ACC112 (cell line): ENCODE results near the gene HTR1D.
"Not testable (repeated sequence)": the region's sequence is repeated elsewhere in the genome, so short reads cannot be mapped to it uniquely, and the experiment has no call there.

ENCODE experiments used
- H2AFZ ChIP-seq: fragments of 200-600 bp; sonication (generic); one replicate; pipeline ENCODE4 v1.6.0; 2017; ENCODE audit warnings: antibody characterized with exemption, low read length; ENCODE audit not compliant: unreplicated experiment
- H3K27ac ChIP-seq: fragments of 200-600 bp; sonication (generic); 2 replicates; pipeline ENCODE4 v1.5.1; 2014; ENCODE audit warnings: low read depth, mild to moderate bottlenecking, antibody characterized with exemption, low read length, moderate library complexity
- H3K27me3 ChIP-seq: fragments of 200-600 bp; sonication (generic); 2 replicates; pipeline ENCODE4 v1.6.1; 2014; ENCODE audit warnings: mild to moderate bottlenecking, antibody characterized with exemption, low read length, moderate library complexity, mixed read lengths; ENCODE audit not compliant: insufficient read depth
- H3K36me3 ChIP-seq: fragments of 200-600 bp; sonication (generic); 2 replicates; pipeline ENCODE4 v1.6.1; 2016; ENCODE audit warnings: mild to moderate bottlenecking, antibody characterized with exemption, low read length, moderate library complexity, mixed read lengths; ENCODE audit not compliant: insufficient read depth
- H3K4me1 ChIP-seq: fragments of 200-600 bp; sonication (generic); one replicate; pipeline ENCODE4 v1.6.1; 2016; ENCODE audit warnings: low read length, mixed read lengths; ENCODE audit not compliant: insufficient read depth, unreplicated experiment, control insufficient read depth
- H3K4me3 ChIP-seq: fragments of 200-600 bp; sonication (generic); 2 replicates; pipeline ENCODE4 v1.5.1; 2014; ENCODE audit warnings: mild to moderate bottlenecking, low read depth, low read length
- H3K79me2 ChIP-seq: fragments of 200-600 bp; sonication (generic); one replicate; pipeline ENCODE4 v1.6.0; 2016; ENCODE audit warnings: low read length; ENCODE audit not compliant: control insufficient read depth, unreplicated experiment, insufficient read depth

The HTR1D gene

DNA sequence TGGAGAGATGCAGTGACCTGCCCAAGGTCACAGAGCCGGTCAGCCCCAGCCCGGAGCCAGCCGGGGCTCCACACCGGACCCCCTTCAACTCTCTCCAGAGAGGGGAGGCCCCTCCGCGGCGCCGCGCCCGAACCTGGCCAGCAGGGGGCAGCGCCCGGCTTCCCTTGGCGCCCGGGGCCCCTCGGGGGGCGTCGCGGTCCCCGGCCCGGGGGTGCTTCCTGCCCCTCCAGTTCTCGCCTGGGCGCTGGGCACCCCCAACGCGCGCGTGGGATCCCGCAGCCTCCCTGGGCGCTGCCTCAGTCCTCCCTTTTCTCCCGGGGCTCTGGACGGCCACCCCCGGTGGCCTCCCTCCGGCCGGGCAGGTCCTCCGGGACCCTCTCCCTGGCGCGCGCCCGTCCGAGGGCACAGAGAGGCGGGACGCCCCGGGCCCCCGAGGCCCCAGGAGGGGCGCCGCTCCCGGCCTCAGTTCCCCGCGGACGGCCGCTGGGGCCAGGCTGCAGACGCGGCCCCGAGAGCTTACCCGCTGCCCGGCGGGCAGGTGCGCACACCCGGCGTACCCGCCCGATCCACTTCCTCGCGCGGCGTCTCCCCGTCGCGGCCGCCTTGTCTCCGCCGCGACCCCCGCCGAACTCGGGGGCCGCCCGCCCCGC lies 406 bp downstream of the HTR1D start:
- Histone ChIP-seq H3K36me3 (no peaks in the 10 kb centered on the region), H3K4me3 (peak overlapping the region; percentile 65), H3K27ac (no peak overlapping the region)

DNA sequence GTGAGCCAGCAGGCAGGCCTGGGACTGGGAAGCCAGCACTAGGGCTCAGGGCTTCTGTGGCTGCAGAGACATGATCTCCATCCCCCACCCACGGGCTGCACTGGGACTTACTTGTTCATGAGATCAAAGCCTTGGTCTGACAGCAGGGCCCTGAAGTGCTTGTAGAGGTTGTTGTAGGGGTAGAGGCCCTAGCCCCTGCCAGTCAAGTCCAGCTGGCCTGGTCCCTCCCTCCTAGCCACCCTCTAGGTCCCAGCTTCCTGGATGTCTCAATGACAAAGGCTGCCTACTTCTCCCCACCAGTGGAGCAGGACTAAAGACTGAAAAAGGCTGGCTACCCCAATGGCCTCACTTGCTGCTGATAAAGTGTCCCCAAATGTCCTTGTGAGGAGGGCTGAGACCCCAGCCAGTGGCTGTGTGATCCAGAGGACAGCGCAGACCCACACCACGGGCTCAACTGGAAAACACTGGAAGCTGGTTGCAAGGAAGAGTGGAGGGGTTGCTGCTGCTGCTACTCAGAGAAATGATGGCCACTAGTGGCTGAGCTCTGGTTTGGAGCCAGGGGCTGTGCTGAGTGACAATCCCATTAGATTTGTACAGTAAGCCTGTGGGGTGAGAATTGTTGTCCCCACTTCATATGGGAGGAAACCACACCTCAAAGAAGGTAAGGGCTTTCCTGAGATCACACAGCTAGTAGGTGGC lies 1.4 kb downstream of the HTR1D start:
- no peaks in the 10 kb centered on the region for H3K4me1 ChIP-seq
- H3K79me2 ChIP-seq, result no peaks in the 10 kb centered on the region
- H3K36me3 ChIP-seq, result no peaks in the 10 kb centered on the region
- H3K27ac ChIP-seq, result no peak overlapping the region
- no peak overlapping the region for H2AFZ ChIP-seq
- no peak overlapping the region for H3K4me3 ChIP-seq
- H3K27me3 ChIP-seq, result peaks cover 22% of the 10 kb centered on the region

More for the DNA sequence above, 406 bp downstream of the HTR1D start:
- H2AFZ ChIP-seq, result no peak overlapping the region
- no peaks in the 10 kb centered on the region for H3K4me1 ChIP-seq
- peaks cover 22% of the 10 kb centered on the region for H3K27me3 ChIP-seq
- H3K79me2 ChIP-seq, result no peaks in the 10 kb centered on the region

DNA sequence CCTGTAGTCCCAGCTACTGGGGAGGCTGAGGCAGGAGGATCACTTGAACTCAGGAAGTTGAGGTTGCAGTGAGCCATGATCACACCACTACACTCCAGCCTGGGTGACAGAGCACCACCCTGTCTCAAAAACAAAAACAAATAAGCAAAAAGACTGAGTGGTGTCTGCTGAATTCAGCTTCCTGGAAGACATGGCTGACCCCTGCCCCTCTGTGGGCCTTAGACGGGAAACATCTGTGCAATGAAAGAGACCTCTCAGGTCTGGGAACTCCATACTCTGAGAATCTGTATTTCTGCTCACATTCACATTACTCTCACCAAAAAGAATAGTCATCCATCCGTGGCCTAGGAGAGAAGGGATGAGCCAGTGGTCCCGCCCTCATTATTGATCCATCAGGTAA lies 2.0 kb downstream of the HTR1D start:
- Histone ChIP-seq H3K36me3 (no peaks in the 10 kb centered on the region), H3K4me3 (no peak overlapping the region), H3K4me1 (no peaks in the 10 kb centered on the region), H2AFZ (no peak overlapping the region), H3K79me2 (no peaks in the 10 kb centered on the region), H3K27me3 (peaks cover 22% of the 10 kb centered on the region), H3K27ac (no peak overlapping the region)

DNA sequence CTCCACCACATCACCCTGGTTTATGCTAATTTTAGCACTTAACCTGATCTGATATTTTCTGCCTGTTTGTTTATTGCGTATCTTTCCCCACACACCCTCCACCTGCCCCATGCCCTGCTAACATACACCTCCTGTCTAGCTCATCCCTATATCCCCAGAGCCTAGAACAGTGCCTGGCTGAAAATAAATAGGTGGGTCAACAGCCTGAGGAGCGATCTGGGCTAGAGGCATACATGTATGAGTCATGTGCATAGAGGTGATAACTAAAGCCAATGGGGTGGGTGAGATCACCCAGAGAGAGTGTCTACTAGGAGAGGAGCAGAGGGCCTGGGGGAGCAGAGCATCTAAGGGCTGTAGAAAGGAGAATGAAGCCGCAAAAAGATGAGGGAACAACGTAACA lies 2.7 kb downstream of the HTR1D start:
- Histone ChIP-seq H2AFZ (no peak overlapping the region), H3K36me3 (no peaks in the 10 kb centered on the region), H3K4me1 (no peaks in the 10 kb centered on the region), H3K4me3 (no peak overlapping the region), H3K27me3 (peaks cover 22% of the 10 kb centered on the region), H3K79me2 (no peaks in the 10 kb centered on the region), H3K27ac (no peak overlapping the region)

DNA sequence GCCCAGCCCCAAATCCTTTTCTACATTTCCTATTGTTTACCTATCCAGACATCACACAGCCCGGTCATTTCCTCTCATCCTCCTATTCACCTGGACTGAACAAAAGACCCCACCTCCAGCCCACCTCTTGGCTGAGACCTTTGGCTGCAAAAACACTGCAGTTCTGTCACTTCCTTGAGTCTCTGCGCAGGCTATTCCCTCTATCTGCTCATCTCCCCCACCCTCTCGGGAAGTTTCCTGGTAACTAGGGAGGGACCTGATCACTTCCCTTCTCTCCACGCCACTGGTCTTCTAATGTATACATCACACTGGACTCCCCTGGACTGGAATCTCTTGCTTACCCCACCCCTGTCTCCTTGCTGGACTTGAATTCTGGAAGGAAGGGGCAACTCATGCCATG lies 5.3 kb downstream of the HTR1D start:
- H3K79me2 ChIP-seq, result no peaks in the 10 kb centered on the region
- H3K4me3 ChIP-seq, result no peak overlapping the region
- no peak overlapping the region for H3K27ac ChIP-seq
- no peaks in the 10 kb centered on the region for H3K36me3 ChIP-seq
- H3K27me3 ChIP-seq, result peaks cover 12% of the 10 kb centered on the region
- no peak overlapping the region for H2AFZ ChIP-seq
- no peaks in the 10 kb centered on the region for H3K4me1 ChIP-seq

DNA sequence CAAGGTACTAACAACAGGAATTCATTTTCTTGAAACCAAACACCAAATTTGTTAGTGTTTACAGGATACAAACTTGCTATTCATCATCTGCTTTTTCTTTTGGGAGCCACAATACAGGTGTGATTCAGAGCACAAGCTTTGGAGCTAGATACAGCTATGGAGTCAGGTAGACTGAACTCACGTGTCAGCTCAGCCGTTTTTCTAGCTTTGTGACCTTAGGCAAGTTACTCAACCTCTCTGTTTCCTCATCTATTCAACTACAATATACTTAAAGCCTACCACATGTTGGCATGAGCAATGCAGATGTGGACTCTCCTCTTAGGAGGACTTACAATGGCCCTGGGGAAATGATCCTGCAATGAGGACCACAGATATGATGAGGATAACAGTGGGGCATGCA lies 6.3 kb downstream of the HTR1D start:
- Histone ChIP-seq H3K27ac (no peak overlapping the region), H2AFZ (no peak overlapping the region), H3K36me3 (no peaks in the 10 kb centered on the region), H3K27me3 (peaks cover 2% of the 10 kb centered on the region; the same call in 1 of the 2 replicates), H3K79me2 (no peaks in the 10 kb centered on the region), H3K4me3 (no peak overlapping the region), H3K4me1 (no peaks in the 10 kb centered on the region)

DNA sequence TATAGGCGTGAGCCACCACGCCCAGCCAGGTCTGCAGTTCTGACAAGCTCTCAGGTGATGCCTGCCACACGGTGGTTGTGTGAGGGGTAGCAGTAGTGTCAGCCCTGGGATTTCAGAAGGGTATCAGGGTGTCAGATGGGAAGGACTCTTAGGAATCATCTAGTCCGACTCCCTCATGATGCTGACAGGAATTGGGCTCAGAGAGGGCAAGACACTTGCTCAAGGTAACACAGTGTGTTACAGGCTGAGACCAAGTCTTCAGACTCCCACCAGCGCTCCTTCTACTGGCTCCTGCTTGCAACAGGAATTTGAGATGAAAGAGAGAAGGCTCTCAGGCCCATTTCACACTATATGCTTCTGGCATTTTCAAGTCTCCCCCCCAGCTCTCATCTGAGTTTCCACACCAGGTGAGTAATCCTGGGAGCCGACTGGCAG lies 6.9 kb downstream of the HTR1D start:
- Histone ChIP-seq H3K27me3 (no peaks in the 10 kb centered on the region), H3K4me3 (no peak overlapping the region), H3K79me2 (no peaks in the 10 kb centered on the region), H3K36me3 (no peaks in the 10 kb centered on the region), H3K27ac (no peak overlapping the region), H2AFZ (no peak overlapping the region), H3K4me1 (no peaks in the 10 kb centered on the region)

DNA sequence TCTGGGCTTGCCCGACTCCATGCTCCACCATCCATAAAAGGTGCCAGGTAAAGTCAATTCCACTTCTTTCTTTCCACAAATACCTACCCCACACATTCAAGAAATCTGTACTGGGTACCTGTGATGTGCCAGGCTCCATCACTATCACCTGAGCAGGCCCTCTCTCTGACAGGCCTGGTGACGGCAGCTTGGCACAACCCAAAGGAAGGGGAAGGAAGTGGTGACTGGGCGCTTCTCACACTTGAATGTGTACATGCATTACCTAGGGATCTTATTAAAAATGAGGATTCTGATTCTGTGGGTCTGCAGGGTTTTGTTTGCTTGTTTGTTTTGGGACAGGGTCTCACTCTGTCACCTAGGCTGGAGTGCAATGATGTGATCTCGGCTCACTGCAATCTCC lies 7.5 kb downstream of the HTR1D start:
- H2AFZ ChIP-seq, result no peak overlapping the region
- no peak overlapping the region for H3K4me3 ChIP-seq
- no peak overlapping the region for H3K27ac ChIP-seq
- no peaks in the 10 kb centered on the region for H3K4me1 ChIP-seq
- H3K36me3 ChIP-seq, result no peaks in the 10 kb centered on the region
- no peaks in the 10 kb centered on the region for H3K79me2 ChIP-seq
- no peaks in the 10 kb centered on the region for H3K27me3 ChIP-seq

DNA sequence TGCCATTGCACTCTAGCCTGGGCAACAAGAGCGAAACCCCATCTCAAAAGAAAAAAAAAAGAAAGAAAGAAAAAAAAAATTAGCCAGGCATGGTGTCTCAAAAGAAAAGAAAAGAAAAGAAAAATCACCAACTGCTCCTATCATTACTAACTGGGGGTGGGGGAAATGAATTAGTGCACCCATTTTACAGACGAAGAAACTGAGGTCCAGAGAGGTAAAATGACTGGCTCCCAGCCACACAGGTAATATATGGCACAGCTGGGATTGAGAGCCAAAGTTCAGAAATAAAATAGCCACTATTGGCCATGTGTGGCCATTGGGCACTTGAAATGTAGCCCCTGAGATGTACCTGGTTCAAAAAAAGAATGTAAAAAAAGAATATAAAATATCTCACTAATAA lies 8.8 kb downstream of the HTR1D start:
- Histone ChIP-seq H3K36me3 (no peaks in the 10 kb centered on the region), H3K27me3 (no peaks in the 10 kb centered on the region), H3K79me2 (no peaks in the 10 kb centered on the region), H2AFZ (no peak overlapping the region), H3K27ac (no peak overlapping the region), H3K4me1 (no peaks in the 10 kb centered on the region), H3K4me3 (no peak overlapping the region)

DNA sequence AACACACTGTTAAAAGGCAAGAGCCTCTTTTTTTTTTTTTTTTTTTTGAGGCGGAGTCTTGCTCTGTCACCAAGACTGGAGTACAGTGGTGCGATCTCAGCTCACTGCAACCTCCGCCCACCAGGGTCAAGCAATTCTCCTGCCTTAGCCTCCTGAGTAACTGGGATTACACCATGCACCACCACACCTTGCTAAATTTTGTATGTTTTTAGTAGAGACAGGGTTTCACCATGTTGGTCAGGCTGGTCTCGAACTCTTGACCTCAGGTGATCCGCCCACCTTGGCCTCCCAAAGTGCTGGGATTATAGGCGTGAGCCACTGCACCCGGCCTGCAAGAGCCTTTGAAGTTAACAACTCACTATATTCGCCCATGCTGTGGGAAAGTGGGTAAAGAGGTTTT lies 9.6 kb downstream of the HTR1D start:
- H3K79me2 ChIP-seq, H3K27me3 ChIP-seq, H2AFZ ChIP-seq, H3K4me3 ChIP-seq, H3K4me1 ChIP-seq, H3K36me3 ChIP-seq, H3K27ac ChIP-seq: not testable (repeated sequence)

DNA sequence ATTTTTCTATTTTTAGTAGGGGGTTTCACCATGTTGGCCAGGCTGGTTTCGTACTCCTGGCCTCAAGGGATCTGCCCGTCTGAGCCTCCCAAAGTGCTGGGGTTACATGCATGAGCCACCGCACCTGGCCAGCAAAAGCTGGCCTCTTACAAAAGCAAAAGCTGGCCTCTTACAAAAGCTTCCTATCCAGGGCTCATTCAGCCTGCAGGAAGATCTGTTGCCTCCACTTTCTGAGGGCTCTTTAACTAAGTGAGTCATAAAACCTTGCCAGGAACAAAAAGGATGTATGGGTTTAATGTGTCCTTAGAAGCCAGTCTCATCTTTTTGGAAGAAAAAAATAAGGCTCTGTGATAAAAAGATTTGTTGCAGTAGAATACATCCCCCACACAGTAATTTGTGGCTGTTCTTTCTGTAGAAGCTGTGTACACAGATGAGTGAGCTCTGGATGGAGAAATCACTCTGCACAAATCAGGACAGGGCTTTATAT lies 15.0 kb downstream of the HTR1D start:
- H3K79me2 ChIP-seq, result no peaks in the 10 kb centered on the region
- H3K27ac ChIP-seq, result no peak overlapping the region
- no peaks in the 10 kb centered on the region for H3K27me3 ChIP-seq
- H2AFZ ChIP-seq, result no peak overlapping the region
- H3K4me3 ChIP-seq, result no peak overlapping the region
- no peaks in the 10 kb centered on the region for H3K36me3 ChIP-seq
- peaks cover 24% of the 10 kb centered on the region for H3K4me1 ChIP-seq
